Stimulated activated CD4-positive, alpha-beta T cell treated with anti-CD3 and anti-CD28 coated beads, Interleukin-12 subunit alpha, Interleukin-12 subunit beta, amount 100 ng/mL, for 24 hours (primary cell): ENCODE data around the gene DNASE1L2.

Experiments used
- DNase-seq, 2 experiments: peaks; one replicate each; pipeline ENCODE4 v3.0.0-alpha.2; 2020; ENCODE audit warnings: low read depth in 2 of 2

The DNASE1L2 gene

GRCh38 chr16:2267913-2268666 lies 31.8 kb downstream of the DNASE1L2 start, which contains the start of gene RNPS1:
Gene RNPS1 (minus strand): TSS chr16:2268126. CDS start chr16:2264643, 3,483 bp downstream.
- peak; percentile 93 to 95 for DNase-seq

GRCh38 chr16:2270070-2270462 lies 33.8 kb downstream of the DNASE1L2 start:
- DNase-seq, result no peak

GRCh38 chr16:2270588-2271470 lies 34.6 kb downstream of the DNASE1L2 start:
- no peak for DNase-seq

- DNase-seq, result no peak
These were observed 35.7 kb downstream of the DNASE1L2 start for GRCh38 chr16:2271848-2272461.

- DNase-seq, result no peak
These were observed 37.2 kb downstream of the DNASE1L2 start for GRCh38 chr16:2273484-2273883.

- no peak for DNase-seq
These were observed 37.7 kb downstream of the DNASE1L2 start for GRCh38 chr16:2273931-2274330.

GRCh38 chr16:2275476-2276367 lies 39.5 kb downstream of the DNASE1L2 start:
- no peak for DNase-seq

GRCh38 chr16:2276368-2277195 lies 40.3 kb downstream of the DNASE1L2 start:
- DNase-seq, result no peak

GRCh38 chr16:2277466-2278271 lies 41.4 kb downstream of the DNASE1L2 start:
- DNase-seq, result no peak

GRCh38 chr16:2278272-2278608 lies 42.0 kb downstream of the DNASE1L2 start:
- DNase-seq, result no peak

- DNase-seq, result no peak
These were observed 42.9 kb downstream of the DNASE1L2 start for GRCh38 chr16:2278956-2279800.

- no peak for DNase-seq
These were observed 44.2 kb downstream of the DNASE1L2 start for GRCh38 chr16:2280461-2280860.

GRCh38 chr16:2280981-2281542 lies 44.8 kb downstream of the DNASE1L2 start:
- no peak for DNase-seq

- no peak for DNase-seq
These were observed 46.0 kb downstream of the DNASE1L2 start for GRCh38 chr16:2282262-2282661.

- no peak for DNase-seq
These were observed 46.8 kb downstream of the DNASE1L2 start for GRCh38 chr16:2282866-2283555.

GRCh38 chr16:2284001-2284770 lies 47.9 kb downstream of the DNASE1L2 start:
- no peak for DNase-seq
